ENCODE measurements around the gene GPR132.

DNA sequence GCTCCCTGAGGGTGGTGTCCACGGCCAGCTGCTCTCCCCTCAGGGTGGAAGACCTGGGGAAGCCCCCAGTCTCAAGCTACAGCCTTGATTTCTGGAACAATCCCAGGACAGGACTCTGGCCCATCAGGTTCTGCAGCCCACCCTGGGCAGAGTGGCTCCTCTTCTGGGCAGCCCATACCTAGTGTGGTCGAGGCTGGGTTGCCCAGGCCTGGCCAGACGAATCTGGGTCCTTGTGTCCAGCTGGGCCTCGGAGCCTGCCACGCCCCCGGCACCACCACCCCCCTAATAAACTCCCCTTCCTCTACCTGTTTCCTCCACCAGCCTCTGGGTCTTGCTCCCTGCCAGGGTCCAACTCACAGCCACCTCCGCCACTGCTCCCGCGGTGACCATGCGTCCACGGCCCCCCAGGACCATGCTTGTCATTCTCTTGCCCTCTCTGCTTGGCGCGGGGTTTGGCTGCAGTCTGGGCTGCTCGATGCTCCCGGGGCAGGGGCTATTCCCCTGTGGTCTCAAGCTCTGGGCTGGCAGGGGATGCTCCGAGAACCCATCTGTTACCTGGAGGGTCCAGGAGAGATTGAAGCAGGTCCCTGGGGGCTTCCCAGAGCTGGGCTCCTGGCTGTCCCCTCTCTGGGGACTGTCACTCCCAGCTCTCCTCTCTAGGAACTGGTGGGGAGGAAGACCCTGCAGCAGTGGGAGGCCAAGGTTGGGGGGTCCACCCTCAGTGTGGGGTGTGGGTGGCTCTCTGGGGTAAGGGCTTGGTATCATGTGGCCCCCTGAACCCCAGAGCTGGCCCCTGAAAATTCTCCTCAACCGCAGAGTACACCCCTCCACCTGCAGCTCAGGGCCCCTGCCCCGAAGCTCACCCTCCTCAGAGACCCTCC is 8.7 kb upstream of the GPR132 start:
- no peak for TF ChIP-seq CEBPB (IDR thresholded peaks at IDR 0.05)
- TF ChIP-seq, protein P1, sequence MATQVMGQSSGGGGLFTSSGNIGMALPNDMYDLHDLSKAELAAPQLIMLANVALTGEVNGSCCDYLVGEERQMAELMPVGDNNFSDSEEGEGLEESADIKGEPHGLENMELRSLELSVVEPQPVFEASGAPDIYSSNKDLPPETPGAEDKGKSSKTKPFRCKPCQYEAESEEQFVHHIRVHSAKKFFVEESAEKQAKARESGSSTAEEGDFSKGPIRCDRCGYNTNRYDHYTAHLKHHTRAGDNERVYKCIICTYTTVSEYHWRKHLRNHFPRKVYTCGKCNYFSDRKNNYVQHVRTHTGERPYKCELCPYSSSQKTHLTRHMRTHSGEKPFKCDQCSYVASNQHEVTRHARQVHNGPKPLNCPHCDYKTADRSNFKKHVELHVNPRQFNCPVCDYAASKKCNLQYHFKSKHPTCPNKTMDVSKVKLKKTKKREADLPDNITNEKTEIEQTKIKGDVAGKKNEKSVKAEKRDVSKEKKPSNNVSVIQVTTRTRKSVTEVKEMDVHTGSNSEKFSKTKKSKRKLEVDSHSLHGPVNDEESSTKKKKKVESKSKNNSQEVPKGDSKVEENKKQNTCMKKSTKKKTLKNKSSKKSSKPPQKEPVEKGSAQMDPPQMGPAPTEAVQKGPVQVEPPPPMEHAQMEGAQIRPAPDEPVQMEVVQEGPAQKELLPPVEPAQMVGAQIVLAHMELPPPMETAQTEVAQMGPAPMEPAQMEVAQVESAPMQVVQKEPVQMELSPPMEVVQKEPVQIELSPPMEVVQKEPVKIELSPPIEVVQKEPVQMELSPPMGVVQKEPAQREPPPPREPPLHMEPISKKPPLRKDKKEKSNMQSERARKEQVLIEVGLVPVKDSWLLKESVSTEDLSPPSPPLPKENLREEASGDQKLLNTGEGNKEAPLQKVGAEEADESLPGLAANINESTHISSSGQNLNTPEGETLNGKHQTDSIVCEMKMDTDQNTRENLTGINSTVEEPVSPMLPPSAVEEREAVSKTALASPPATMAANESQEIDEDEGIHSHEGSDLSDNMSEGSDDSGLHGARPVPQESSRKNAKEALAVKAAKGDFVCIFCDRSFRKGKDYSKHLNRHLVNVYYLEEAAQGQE (IDR thresholded peaks at IDR 0.05; ENCODE audit: low read depth), result no peak
- no peak for TF ChIP-seq EP300 (IDR thresholded peaks at IDR 0.05; ENCODE audit: borderline replicate concordance)
- no peak for TF ChIP-seq RAD21 (IDR thresholded peaks at IDR 0.05; ENCODE audit: low read depth)
- no peak for TF ChIP-seq TAF1 (IDR thresholded peaks at IDR 0.05; ENCODE audit: low read depth)
- TF ChIP-seq FOXM1 (IDR thresholded peaks at IDR 0.05; ENCODE audit: borderline replicate concordance, low read depth), result no peak
- TF ChIP-seq TEAD4 (IDR thresholded peaks at IDR 0.05), result no peak
